H1 (cell line): ENCODE measurements around the gene CRACDL. TPM values are rescaled to one million over a fixed set of nuclear protein-coding genes. Genes with fewer than 3 reads are reported as not detected.

Experiments
- CREB1 ChIP-seq: IDR thresholded peaks from 2 replicates; pipeline ENCODE4 v1.6.1; 2012; ENCODE audit warnings: inconsistent platforms
- polyA plus RNA-seq, 7 experiments: library from polyadenylated mRNA; depleted of rRNA in 3 of 7; stranded (reverse) in 5 of 7; unstranded in 2 of 7; fragments of >200 nt in 5 of 7; fragments of 200-250 nt in 2 of 7; gene quantifications; 1 replicate in 5 of 7; 2 replicates in 1 of 7; 4 replicates in 1 of 7; pipeline versions ENCODE4 v1.2.1 to v1.2.3, GENCODE V29; 2011 to 2013; ENCODE audit warnings: missing spikeins in 2 of 7, mixed read lengths in 2 of 7
- total RNA-seq: library from RNA; stranded (reverse); fragmentation: NEBNext Ultra II Directional; extraction: Animal tissue kit (Norgen Biotek cat#: 25700); gene quantifications from 2 replicates; pipeline ENCODE4 v1.2.1, GENCODE V29; 2021
- TF ChIP-seq, protein P1 (sequence below), 3 experiments: IDR thresholded peaks; 1 replicate in 2 of 3; 2 replicates in 1 of 3; pipeline versions ENCODE4 v1.5.1 to v1.6.1; 2011; ENCODE audit warnings: low read length in 3 of 3, mild to moderate bottlenecking in 3 of 3, inconsistent platforms in 2 of 3, low read depth in 1 of 3, moderate library complexity in 1 of 3; ENCODE audit not compliant: insufficient read depth in 1 of 3; ENCODE audit errors: control extremely low read depth in 1 of 3

CRACDL gene
- total and polyA plus RNA-seq, 2 of the 8 experiments (the other 6 are each of a cell fraction or from before 2014, with no cell fraction given), result 0.07 to 0.38 TPM

DNA sequence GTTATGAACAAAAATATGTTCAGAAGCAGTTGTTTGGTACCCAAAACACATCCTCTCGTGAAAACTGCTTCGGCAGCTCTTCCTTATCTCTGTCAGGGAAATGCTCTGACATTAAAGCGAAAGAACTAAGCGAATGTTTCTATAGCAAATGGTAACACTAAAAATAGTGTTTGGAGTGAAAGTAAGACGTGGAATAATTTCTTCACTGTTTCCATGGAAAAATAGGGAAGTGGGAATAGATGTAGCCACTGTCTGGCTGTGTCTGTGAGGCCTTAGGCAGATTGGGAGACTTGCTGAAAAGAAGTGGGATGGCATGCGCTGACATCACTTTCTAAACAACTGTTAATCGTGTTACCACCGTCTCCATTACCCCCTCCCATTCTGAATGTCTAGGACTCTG is 11.5 kb upstream of the CRACDL start (continued):
- TF ChIP-seq, protein P1, sequence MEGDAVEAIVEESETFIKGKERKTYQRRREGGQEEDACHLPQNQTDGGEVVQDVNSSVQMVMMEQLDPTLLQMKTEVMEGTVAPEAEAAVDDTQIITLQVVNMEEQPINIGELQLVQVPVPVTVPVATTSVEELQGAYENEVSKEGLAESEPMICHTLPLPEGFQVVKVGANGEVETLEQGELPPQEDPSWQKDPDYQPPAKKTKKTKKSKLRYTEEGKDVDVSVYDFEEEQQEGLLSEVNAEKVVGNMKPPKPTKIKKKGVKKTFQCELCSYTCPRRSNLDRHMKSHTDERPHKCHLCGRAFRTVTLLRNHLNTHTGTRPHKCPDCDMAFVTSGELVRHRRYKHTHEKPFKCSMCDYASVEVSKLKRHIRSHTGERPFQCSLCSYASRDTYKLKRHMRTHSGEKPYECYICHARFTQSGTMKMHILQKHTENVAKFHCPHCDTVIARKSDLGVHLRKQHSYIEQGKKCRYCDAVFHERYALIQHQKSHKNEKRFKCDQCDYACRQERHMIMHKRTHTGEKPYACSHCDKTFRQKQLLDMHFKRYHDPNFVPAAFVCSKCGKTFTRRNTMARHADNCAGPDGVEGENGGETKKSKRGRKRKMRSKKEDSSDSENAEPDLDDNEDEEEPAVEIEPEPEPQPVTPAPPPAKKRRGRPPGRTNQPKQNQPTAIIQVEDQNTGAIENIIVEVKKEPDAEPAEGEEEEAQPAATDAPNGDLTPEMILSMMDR (IDR thresholded peaks at IDR 0.05; ENCODE audit: control extremely low read depth in 1 of 3, insufficient read depth in 1 of 3, low read depth in 1 of 3, low read length in 3 of 3), result no peak
- no peak for TF ChIP-seq CREB1
- TF ChIP-seq, all 59 proteins: peak for 0
